Rectal smooth muscle tissue (tissue), 1 donor: ENCODE results near the gene PSMF1.

Experiments used
- H3K27ac ChIP-seq: one replicate; pipeline ENCODE4 v1.7.0; 2013; ENCODE audit warnings: low read depth, low read length, inconsistent platforms
- H3K27me3 ChIP-seq: one replicate; pipeline ENCODE4 v1.7.0; 2013; ENCODE audit warnings: low read length; ENCODE audit not compliant: control insufficient read depth, insufficient read depth
- H3K36me3 ChIP-seq: one replicate; pipeline ENCODE4 v1.7.0; 2013; ENCODE audit warnings: low read length; ENCODE audit not compliant: control insufficient read depth, insufficient read depth
- H3K4me1 ChIP-seq: one replicate; pipeline ENCODE4 v1.7.0; 2013; ENCODE audit warnings: low read length; ENCODE audit not compliant: control insufficient read depth, insufficient read depth
- H3K4me3 ChIP-seq: one replicate; pipeline ENCODE4 v1.7.0; 2013; ENCODE audit warnings: low read length
- H3K9ac ChIP-seq: one replicate; pipeline ENCODE4 v1.7.0; 2013; ENCODE audit warnings: low read length

Gene PSMF1

DNA sequence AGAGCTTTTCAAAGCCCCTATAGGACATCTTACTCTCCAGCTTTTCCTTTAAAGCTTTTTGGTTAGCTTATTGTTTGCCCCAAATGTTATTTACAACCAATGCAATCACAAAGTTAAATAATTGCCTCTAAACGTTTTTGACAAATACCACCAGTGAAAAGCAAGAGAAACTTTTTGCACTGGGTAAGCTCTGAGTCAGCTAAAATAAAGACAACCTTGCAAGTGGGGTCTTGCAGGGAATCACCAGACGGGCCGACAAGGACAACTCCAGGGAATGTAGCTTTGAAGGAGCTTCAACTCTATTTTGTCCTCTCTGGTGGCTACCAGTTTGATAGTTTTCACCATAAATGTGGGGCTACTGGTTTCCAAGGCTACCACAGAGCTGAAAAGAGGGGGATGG lies 14.7 kb upstream of the PSMF1 start:
- Histone ChIP-seq H3K27me3 (no peaks in the 10 kb centered on the region), H3K36me3 (no peaks in the 10 kb centered on the region), H3K9ac (no peak overlapping the region), H3K4me3 (no peak overlapping the region), H3K27ac (no peak overlapping the region), H3K4me1 (no peaks in the 10 kb centered on the region)

DNA sequence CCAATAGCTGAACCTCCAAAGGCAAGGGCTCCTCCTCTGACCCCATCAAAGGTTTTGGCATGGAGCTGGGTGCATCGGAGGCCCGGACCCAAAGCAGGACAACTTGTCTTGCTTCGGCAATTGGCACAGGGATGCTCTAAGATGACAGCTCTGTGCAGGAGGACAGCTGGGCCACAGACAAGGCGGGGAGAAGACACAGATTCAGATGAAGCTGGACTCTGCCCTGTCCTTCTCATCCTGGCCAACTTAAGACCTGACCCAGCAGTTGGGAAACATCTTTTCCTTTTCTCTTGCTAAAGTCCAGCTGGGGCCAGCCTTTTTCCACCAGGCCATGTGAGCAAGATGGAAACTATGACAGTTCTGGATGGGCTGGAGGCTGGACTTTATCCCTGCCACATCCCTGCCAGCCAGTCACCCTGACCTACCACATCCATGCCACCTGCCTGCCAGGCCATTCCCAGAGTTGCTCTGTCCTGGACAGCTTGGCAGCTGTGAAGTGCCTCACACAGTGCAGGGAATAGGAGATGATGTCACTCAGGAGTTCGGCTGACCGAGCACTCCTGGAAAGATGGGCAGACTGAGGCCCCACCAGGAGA lies 12.7 kb upstream of the PSMF1 start:
- Histone ChIP-seq H3K27me3 (no peaks in the 10 kb centered on the region), H3K4me1 (no peaks in the 10 kb centered on the region), H3K9ac (no peak overlapping the region), H3K4me3 (no peak overlapping the region), H3K36me3 (no peaks in the 10 kb centered on the region), H3K27ac (no peak overlapping the region)

DNA sequence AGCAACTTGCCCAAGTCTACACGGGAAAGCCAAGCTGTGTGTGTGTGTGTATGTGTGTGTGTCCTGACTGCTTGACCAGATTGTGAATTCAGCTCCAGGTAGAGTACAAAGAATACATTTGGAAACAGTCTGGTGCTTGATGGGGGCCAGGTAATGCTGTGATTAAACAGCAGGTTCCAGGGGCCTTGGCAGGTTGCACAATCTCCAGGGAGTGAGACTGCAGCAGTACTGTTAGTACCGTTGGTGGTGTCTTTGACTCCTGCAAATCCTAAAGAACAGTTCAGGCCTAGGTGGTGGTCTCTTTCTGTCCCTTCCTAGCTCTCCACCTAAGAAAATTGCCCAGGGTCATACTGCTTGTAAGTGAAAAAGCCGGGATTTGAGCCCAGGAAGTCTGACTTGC lies 11.2 kb upstream of the PSMF1 start:
- H3K4me1 ChIP-seq: no peaks in the 10 kb centered on the region
- no peak overlapping the region for H3K9ac ChIP-seq
- no peaks in the 10 kb centered on the region for H3K36me3 ChIP-seq
- H3K4me3 ChIP-seq: no peak overlapping the region
- no peak overlapping the region for H3K27ac ChIP-seq
- H3K27me3 ChIP-seq: no peaks in the 10 kb centered on the region

DNA sequence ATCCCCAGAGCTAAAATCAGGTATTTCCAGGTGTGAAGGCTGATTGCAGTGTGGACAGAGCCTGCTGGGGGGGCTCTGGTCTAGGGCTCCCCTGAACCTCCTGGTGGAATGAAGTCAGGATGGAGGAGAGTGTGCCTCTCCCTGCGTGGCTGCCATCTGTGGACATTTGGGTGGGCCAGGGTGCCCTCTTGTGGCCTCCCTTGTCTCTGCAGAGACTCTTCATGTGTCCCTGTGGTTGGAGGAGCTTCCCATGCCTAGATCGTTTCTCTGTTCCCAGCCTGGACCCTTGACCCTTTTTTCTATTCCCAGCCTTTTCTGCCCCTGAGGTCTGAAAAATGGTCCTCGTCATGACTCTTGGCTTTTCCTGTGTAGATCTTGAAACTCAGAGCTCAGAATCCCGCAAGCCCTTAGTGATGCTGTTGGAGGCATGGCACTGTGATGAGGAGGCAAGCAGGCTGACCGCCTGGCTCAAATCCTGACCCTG lies 9.9 kb upstream of the PSMF1 start:
- H3K4me1 ChIP-seq: no peaks in the 10 kb centered on the region
- H3K36me3 ChIP-seq: no peaks in the 10 kb centered on the region
- no peak overlapping the region for H3K9ac ChIP-seq
- H3K27ac ChIP-seq: no peak overlapping the region
- no peaks in the 10 kb centered on the region for H3K27me3 ChIP-seq
- no peak overlapping the region for H3K4me3 ChIP-seq

DNA sequence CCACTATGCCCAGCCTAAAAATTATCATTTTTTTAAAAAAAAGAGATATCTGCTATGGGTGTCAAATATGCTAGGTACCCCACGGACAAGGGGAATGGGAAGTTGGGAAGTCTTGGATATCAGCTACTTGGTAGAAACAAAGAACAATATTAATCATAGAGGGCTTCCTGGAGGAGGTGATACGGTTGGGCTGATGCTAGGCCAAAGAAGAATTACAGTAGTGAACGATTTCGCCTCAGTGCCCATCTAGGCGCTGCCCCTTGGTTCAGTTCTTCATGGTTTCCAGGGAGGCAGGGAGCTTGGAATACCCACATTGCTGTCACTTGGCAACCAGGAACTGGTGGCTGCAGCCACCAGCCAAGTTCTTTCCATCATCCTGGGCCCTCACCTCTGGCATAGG lies 5.5 kb upstream of the PSMF1 start:
- no peaks in the 10 kb centered on the region for H3K36me3 ChIP-seq
- no peaks in the 10 kb centered on the region for H3K27me3 ChIP-seq
- H3K9ac ChIP-seq: no peak overlapping the region
- H3K27ac ChIP-seq: no peak overlapping the region
- no peaks in the 10 kb centered on the region for H3K4me1 ChIP-seq
- H3K4me3 ChIP-seq: no peak overlapping the region

DNA sequence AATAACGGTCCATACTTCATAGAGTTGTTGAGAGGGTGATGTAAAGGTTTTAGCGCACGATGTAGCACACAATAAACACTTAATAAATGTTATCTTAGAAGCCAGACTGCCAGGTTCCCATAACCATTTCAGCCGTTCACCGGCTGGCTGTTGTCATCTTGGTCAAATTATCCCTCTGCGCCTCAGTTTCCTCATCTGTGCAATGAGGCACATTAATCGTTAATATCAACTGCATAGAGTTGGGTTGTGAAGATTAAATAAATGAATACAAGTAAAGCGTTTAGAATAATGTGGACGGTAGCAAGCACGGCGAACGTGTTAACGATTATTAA lies 432 bp upstream of the PSMF1 start:
- H3K27ac ChIP-seq: peak overlapping the region; percentile 65
- H3K9ac ChIP-seq: peak overlapping the region; percentile 38
- H3K4me1 ChIP-seq: peaks cover 8% of the 10 kb centered on the region
- no peaks in the 10 kb centered on the region for H3K36me3 ChIP-seq
- peak overlapping the region; percentile 97 for H3K4me3 ChIP-seq
- H3K27me3 ChIP-seq: no peaks in the 10 kb centered on the region

DNA sequence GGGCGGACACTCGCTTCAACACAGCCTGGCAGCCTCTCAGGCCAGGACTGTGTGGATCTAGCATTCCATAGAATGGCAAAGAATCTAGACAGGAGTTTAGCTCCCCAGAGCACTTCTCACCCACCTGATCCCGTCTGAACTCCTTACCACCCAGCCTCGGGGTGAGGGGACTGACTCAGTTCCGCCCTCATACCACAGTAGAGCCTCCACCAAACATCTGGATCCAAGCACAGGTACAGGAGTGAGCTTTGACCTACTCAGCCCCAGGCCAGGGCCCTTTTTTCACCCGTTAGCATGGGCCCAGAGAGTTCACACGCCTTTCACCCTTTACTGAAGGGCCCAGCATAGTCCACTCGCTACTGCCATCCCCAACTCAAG lies 715 bp downstream of the PSMF1 start:
- Histone ChIP-seq H3K27ac (no peak overlapping the region), H3K27me3 (no peaks in the 10 kb centered on the region), H3K4me3 (peak overlapping the region; percentile 97), H3K9ac (peak overlapping the region; percentile 53), H3K36me3 (no peaks in the 10 kb centered on the region), H3K4me1 (peaks cover 8% of the 10 kb centered on the region)

DNA sequence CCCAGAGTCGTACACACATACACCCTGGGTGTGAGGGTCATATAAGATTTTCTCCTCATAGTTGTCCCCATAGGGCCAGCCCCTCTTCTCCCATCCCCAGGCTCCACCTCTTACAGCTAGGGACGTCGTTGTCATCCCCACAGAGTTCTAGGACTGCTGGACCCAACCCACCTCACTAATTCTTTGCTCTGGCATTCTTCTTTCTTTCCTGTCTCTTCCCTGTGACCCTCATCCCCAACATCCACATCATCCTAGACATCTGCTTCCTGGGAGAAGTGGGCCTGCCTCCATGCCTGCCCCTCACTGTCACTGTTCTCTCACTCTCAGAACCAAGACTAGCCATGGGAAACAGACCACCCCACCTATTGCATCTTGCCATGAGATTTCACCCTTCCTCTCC lies 1.1 kb downstream of the PSMF1 start:
- H3K27ac ChIP-seq: no peak overlapping the region
- H3K4me1 ChIP-seq: peaks cover 8% of the 10 kb centered on the region
- no peaks in the 10 kb centered on the region for H3K36me3 ChIP-seq
- H3K27me3 ChIP-seq: no peaks in the 10 kb centered on the region
- H3K4me3 ChIP-seq: peak overlapping the region; percentile 97
- no peak overlapping the region for H3K9ac ChIP-seq

DNA sequence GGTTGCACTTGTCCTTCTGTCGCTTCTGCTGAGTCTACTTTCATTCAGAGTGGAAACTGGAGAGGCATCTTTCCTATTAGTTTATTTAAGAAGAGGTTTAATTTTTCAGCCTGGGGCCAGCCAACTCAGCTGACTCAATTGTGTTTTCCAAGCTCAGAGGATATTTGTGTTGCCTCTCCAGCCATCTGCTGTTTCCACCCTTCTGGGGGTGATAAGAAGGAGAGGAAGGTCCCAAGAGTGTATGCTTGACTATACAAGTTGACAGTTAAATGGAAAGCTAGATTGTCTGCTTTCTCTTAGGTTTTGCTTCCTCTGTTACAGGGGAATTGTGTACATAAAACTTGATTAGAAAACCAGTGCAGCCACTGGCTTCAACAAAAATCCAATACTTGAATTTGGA lies 3.0 kb downstream of the PSMF1 start:
- no peak overlapping the region for H3K9ac ChIP-seq
- H3K36me3 ChIP-seq: no peaks in the 10 kb centered on the region
- H3K27ac ChIP-seq: no peak overlapping the region
- H3K4me3 ChIP-seq: no peak overlapping the region
- H3K27me3 ChIP-seq: no peaks in the 10 kb centered on the region
- H3K4me1 ChIP-seq: peaks cover 8% of the 10 kb centered on the region

DNA sequence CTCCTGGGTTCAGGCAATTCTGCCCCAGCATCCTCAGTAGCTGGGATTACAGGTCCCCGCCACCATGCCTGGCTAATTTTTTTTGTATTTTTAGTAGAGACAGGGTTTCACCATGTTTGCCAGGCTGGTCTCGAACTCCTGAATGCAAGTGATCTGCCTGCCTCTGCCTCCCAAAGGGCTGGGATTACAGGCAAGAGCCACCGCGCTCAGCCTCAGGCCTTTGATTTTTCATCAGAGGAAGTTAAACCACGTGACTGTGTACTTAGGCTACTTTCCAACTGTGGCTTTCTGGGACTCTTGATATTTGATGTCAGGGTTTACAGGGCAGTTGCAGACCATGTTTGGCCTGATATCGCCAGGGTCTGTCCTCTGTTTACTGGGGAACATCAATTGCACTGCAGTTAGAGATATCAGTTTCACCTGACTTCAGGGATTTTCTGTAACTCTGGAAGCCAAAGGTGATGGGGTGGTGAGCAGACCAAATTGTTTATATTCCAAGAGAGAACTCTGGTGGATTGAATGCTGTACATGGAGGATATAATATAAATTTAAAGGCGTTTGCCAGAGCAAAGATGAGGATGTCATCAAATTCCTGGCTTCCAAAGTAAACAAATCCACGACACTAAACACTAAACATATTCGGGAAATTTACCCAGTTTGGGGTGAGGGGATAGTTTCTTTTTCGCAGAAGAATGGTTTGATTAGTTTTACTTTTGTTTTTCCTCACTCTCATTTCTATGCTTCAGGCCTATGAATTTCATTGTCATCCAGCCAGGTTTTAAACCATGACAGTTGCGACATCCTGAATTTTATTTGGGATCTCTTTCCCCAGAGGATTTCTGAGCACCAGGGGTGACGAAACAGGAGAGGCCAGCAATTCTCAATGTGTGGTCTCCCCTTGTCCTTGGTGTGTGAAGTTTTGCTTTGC lies 4.2 kb downstream of the PSMF1 start:
- Histone ChIP-seq H3K36me3 (peaks cover 8% of the 10 kb centered on the region), H3K27me3 (no peaks in the 10 kb centered on the region), H3K4me3 (no peak overlapping the region), H3K27ac (no peak overlapping the region), H3K9ac (no peak overlapping the region), H3K4me1 (peaks cover 8% of the 10 kb centered on the region)

DNA sequence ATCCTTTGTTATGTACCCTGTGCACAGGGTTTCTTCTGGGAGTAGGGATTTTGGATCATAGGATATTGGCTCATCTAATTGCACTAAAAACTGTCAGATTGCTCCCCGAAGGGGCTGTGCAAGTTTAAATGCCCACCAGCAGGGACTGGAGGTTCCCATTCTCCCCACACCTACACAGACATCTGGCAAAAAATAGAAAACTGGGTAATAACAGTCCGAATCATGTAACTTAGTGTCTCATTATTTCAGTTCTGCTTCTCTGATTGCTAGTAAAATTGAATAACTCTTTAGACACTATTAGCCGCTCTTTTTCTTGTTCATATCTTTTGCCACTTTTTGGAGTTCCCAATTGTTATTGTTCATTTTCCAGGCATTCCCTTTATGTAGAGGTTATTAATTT lies 5.3 kb downstream of the PSMF1 start:
- no peak overlapping the region for H3K9ac ChIP-seq
- H3K4me3 ChIP-seq: no peak overlapping the region
- no peaks in the 10 kb centered on the region for H3K27me3 ChIP-seq
- no peak overlapping the region for H3K27ac ChIP-seq
- peaks cover 11% of the 10 kb centered on the region for H3K36me3 ChIP-seq
- H3K4me1 ChIP-seq: peaks cover 8% of the 10 kb centered on the region

DNA sequence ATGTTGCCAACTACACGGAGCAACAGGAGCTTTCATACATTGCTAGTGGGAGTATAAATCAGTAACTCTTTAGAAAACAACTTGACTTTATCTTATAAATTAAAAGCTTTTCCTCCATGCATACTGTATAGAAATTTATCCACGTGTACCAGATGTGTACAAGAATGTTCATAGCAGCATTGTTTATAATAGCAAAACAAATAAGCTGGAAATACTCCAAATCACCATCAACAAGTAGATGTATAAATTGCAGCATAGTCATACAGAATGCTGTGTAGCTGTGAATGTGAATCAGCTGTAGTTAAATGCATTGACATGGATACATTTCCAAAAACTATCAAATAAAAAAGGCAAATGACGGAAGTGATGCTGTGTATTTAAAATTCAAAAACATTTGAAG lies 6.0 kb downstream of the PSMF1 start:
- H3K4me3 ChIP-seq: no peak overlapping the region
- peaks cover 3% of the 10 kb centered on the region for H3K4me1 ChIP-seq
- peaks cover 14% of the 10 kb centered on the region for H3K36me3 ChIP-seq
- no peaks in the 10 kb centered on the region for H3K27me3 ChIP-seq
- no peak overlapping the region for H3K27ac ChIP-seq
- no peak overlapping the region for H3K9ac ChIP-seq

DNA sequence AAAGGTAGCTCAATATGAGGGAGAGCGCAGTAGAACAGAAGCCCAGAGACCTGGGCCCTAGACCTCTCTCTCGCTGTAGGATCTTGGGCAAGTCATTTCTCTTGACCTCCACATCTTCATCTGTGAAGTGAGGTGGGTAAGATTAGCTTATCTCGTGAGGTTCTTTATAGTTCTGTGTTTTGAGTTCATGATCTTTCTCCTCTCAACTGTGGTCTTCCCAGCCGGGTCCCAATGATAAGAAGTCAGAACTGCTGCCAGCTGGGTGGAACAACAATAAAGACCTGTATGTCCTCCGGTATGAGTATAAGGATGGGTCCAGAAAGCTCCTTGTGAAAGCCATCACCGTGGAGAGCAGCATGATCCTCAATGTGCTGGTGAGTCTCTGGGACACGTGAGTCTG lies 6.9 kb downstream of the PSMF1 start:
- no peak overlapping the region for H3K4me3 ChIP-seq
- H3K27ac ChIP-seq: no peak overlapping the region
- no peaks in the 10 kb centered on the region for H3K4me1 ChIP-seq
- no peaks in the 10 kb centered on the region for H3K27me3 ChIP-seq
- H3K9ac ChIP-seq: no peak overlapping the region
- H3K36me3 ChIP-seq: peaks cover 15% of the 10 kb centered on the region
